Erythroblast (primary cell): ENCODE results near the gene BLTP3B.

Source experiments
- GATA1 ChIP-seq: IDR thresholded peaks from 2 replicates; pipeline ENCODE4 v1.6.1; 2011; ENCODE audit warnings: low read depth, mild to moderate bottlenecking, control low read depth, low read length, moderate library complexity
- POLR2A ChIP-seq: IDR thresholded peaks from 2 replicates; pipeline ENCODE4 v1.6.1; 2011; ENCODE audit warnings: mild to moderate bottlenecking, low read length

- TF ChIP-seq POLR2A (peak; percentile 48), GATA1 (no peak)
Measured at GRCh38 chr12:100141666-100141997, 1.0 kb downstream of the BLTP3B start.
